K562 (cell line): ENCODE results near the gene ADAT1. TPM values are rescaled to one million over a fixed set of nuclear protein-coding genes. Genes with fewer than 3 reads are reported as not detected.

Experiments
- ARID1B ChIP-seq: fragments of 450-650 bp; IDR thresholded peaks from 2 replicates; pipeline ENCODE4 v1.6.1; 2016; ENCODE audit warnings: antibody characterized with exemption, mild to moderate bottlenecking, inconsistent platforms
- BRF1 ChIP-seq: IDR thresholded peaks from 3 replicates; pipeline ENCODE4 v1.6.1; 2011; ENCODE audit warnings: borderline replicate concordance, mild to moderate bottlenecking; ENCODE audit not compliant: insufficient read length; ENCODE audit errors: extremely low read depth
- CBFA2T3 ChIP-seq: fragments of 450-650 bp; IDR thresholded peaks from 2 replicates; pipeline ENCODE4 v1.6.1; 2017
- CC2D1A ChIP-seq: fragments of 450-650 bp; IDR thresholded peaks from 2 replicates; pipeline ENCODE4 v1.6.1; 2017; ENCODE audit warnings: mild to moderate bottlenecking
- DDX20 ChIP-seq: fragments of 450-650 bp; IDR thresholded peaks from 2 replicates; pipeline ENCODE4 v1.6.1; 2016; ENCODE audit warnings: missing genetic modification characterization, low read depth, mild to moderate bottlenecking, missing compliant biosample characterization, moderate library complexity
- EP400 ChIP-seq: fragments of 450-650 bp; IDR thresholded peaks from 2 replicates; pipeline ENCODE4 v1.6.1; 2017; ENCODE audit warnings: antibody characterized with exemption, mild to moderate bottlenecking, moderate library complexity
- HSF4 ChIP-seq: fragments of 250-450 bp; sonication (Bioruptor Pico); IDR thresholded peaks from 2 replicates; pipeline ENCODE4 v2.1.2; 2022; ENCODE audit warnings: mild to moderate bottlenecking, moderate library complexity, borderline replicate concordance
- JUND ChIP-seq, 2 experiments: IDR thresholded peaks; 2 replicates in 1 of 2; 3 replicates in 1 of 2; pipeline ENCODE4 v1.6.1; 2011; ENCODE audit warnings: borderline replicate concordance in 2 of 2, low read depth in 2 of 2, low read length in 2 of 2, improper control_type of control experiment in 1 of 2, missing biosample characterization in 1 of 2, missing genetic modification characterization in 1 of 2, missing genetic modification reagents in 1 of 2
- KDM5B ChIP-seq: fragments of 200-600 bp; sonication (generic); IDR thresholded peaks from 2 replicates; pipeline ENCODE4 v1.6.1; 2012; ENCODE audit warnings: low read depth, mild to moderate bottlenecking, moderate library complexity, low read length, control low read depth, inconsistent platforms; ENCODE audit not compliant: insufficient replicate concordance
- MCM3 ChIP-seq: fragments of 450-650 bp; IDR thresholded peaks from 2 replicates; pipeline ENCODE4 v1.6.1; 2016
- POLR3A ChIP-seq: IDR thresholded peaks from 2 replicates; pipeline ENCODE4 v1.6.1; 2011; ENCODE audit warnings: borderline replicate concordance, mild to moderate bottlenecking, moderate library complexity; ENCODE audit not compliant: insufficient read length, insufficient read depth; ENCODE audit errors: extremely low read depth
- RHOXF2B ChIP-seq: fragments of 250-450 bp; sonication (Bioruptor Pico); conservative IDR thresholded peaks from 2 replicates; pipeline ENCODE4 v1.5.1; 2021
- SMAD1 ChIP-seq: fragments of 150-350 bp; IDR thresholded peaks from 2 replicates; pipeline ENCODE4 v1.6.1; 2014; ENCODE audit warnings: low read length, low read depth; ENCODE audit not compliant: partially characterized antibody
- SP2 ChIP-seq: IDR thresholded peaks from 2 replicates; pipeline ENCODE4 v1.6.1; 2011; ENCODE audit warnings: mild to moderate bottlenecking, low read depth, low read length, moderate library complexity; ENCODE audit not compliant: poor library complexity, severe bottlenecking; ENCODE audit errors: extremely low read depth
- TAL1 ChIP-seq: fragments of 450-650 bp; IDR thresholded peaks from 2 replicates; pipeline ENCODE4 v1.6.1; 2016; ENCODE audit warnings: mild to moderate bottlenecking
- TSC22D4 ChIP-seq: fragments of 450-650 bp; IDR thresholded peaks from 2 replicates; pipeline ENCODE4 v1.6.1; 2016; ENCODE audit warnings: missing genetic modification characterization, missing biosample characterization, control low read depth
- YBX1 ChIP-seq: fragments of 450-650 bp; IDR thresholded peaks from 2 replicates; pipeline ENCODE4 v1.7.1; 2016; ENCODE audit warnings: mild to moderate bottlenecking
- ZBED1 ChIP-seq: IDR thresholded peaks from 2 replicates; pipeline ENCODE4 v1.6.1; 2014
- ZFP36 ChIP-seq: fragments of 150-350 bp; IDR thresholded peaks from 2 replicates; pipeline ENCODE4 v1.6.1; 2018; ENCODE audit warnings: low read length, low read depth; ENCODE audit not compliant: partially characterized antibody
- ZFPM2 ChIP-seq: fragments of 250-450 bp; sonication (Bioruptor Pico); IDR thresholded peaks from 2 replicates; pipeline ENCODE4 v1.5.1; 2022; ENCODE audit warnings: mild to moderate bottlenecking
- ZNF184 ChIP-seq: sonication (generic); formaldehyde crosslinking; IDR thresholded peaks from 2 replicates; pipeline ENCODE4 v1.5.0; 2020; ENCODE audit warnings: missing genetic modification reagents
- ZNF280A ChIP-seq: fragments of 450-650 bp; IDR thresholded peaks from 2 replicates; pipeline ENCODE4 v1.6.1; 2018; ENCODE audit warnings: mild to moderate bottlenecking, low read depth; ENCODE audit not compliant: partially characterized antibody
- ZNF584 ChIP-seq: fragments of 200-800 bp; sonication (Bioruptor generic); IDR thresholded peaks from 2 replicates; pipeline ENCODE4 v1.6.1; 2016; ENCODE audit warnings: low read depth, mild to moderate bottlenecking, missing genetic modification characterization, missing compliant biosample characterization
- ZNF764 ChIP-seq: fragments of 250-450 bp; sonication (Bioruptor Pico); IDR thresholded peaks from 2 replicates; pipeline ENCODE4 v1.4.0; 2020; ENCODE audit warnings: low read depth, mild to moderate bottlenecking, moderate library complexity
- polyA plus RNA-seq, 8 experiments: library from polyadenylated mRNA; depleted of rRNA in 4 of 8; stranded (reverse) in 5 of 8; unstranded in 3 of 8; fragments of >200 nt; fragmentation: Nextera tagmentation in 2 of 8; fragmentation: Illumina TruSeq in 1 of 8; extraction: Ambion mirVana in 2 of 8; extraction: Trizol in 1 of 8; gene quantifications; 2 replicates each; pipeline versions ENCODE4 v1.2.1 to v1.2.3, GENCODE V29; 2011 to 2014; ENCODE audit warnings: inconsistent platforms in 1 of 8, missing spikeins in 1 of 8
- total RNA-seq, 7 experiments: library from RNA; depleted of rRNA in 6 of 7; stranded (reverse); fragments of >200 nt in 6 of 7; fragmentation: Illumina TruSeq in 2 of 7; extraction: Trizol in 2 of 7; gene quantifications; 2 replicates each; pipeline versions ENCODE4 v1.2.1 to v1.2.3, GENCODE V29; 2011 to 2021; ENCODE audit warnings: low replicate concordance in 1 of 7
- TF ChIP-seq, protein P1 (sequence below): fragments of 450-650 bp; formaldehyde crosslinking; IDR thresholded peaks from 2 replicates; pipeline ENCODE4 v1.4.0; 2020; ENCODE audit warnings: mild to moderate bottlenecking, moderate library complexity
- TF ChIP-seq, protein P2 (sequence below), 2 experiments: fragments of 450-650 bp; conservative IDR thresholded peaks; 2 replicates each; pipeline ENCODE4 v1.6.1; 2017; ENCODE audit warnings: mild to moderate bottlenecking in 2 of 2, moderate library complexity in 2 of 2

ADAT1 gene
- total and polyA plus RNA-seq, 9 of the 15 experiments (the other 6 are each of a cell fraction or from before 2014, with no cell fraction given), result 16.0 to 36.7 (median 28.2) TPM

DNA sequence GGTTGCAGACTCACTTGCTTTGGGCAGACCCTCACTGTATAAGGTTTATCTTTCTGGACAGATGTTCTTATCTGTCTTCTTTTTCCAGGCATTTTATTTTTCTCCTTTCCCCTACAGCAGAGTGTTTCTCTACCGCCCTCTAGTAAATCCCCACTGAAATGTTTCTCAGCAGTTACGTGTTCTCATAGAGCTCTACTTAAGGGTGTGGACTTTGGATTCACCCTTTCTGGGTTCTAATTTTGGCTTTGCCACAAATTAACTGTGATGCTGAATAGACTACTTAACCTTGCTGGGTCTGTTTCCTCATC is 2.0 kb downstream of the ADAT1 start (continued):
- TF ChIP-seq KDM5B, result no peak
- TF ChIP-seq POLR3A, result no peak
- no peak for TF ChIP-seq ZNF584 (CRISPR knock-in tag)
- TF ChIP-seq, protein P1, sequence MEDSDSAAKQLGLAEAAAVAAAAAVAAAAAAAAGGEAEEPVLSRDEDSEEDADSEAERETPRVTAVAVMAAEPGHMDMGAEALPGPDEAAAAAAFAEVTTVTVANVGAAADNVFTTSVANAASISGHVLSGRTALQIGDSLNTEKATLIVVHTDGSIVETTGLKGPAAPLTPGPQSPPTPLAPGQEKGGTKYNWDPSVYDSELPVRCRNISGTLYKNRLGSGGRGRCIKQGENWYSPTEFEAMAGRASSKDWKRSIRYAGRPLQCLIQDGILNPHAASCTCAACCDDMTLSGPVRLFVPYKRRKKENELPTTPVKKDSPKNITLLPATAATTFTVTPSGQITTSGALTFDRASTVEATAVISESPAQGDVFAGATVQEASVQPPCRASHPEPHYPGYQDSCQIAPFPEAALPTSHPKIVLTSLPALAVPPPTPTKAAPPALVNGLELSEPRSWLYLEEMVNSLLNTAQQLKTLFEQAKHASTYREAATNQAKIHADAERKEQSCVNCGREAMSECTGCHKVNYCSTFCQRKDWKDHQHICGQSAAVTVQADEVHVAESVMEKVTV (CRISPR knock-in tag), result peak; percentile 81
- TF ChIP-seq TSC22D4, result no peak
- TF ChIP-seq ARID1B, result peak; percentile 97
- no peak for TF ChIP-seq ZNF184 (CRISPR knock-in tag)
- TF ChIP-seq, protein P2, sequence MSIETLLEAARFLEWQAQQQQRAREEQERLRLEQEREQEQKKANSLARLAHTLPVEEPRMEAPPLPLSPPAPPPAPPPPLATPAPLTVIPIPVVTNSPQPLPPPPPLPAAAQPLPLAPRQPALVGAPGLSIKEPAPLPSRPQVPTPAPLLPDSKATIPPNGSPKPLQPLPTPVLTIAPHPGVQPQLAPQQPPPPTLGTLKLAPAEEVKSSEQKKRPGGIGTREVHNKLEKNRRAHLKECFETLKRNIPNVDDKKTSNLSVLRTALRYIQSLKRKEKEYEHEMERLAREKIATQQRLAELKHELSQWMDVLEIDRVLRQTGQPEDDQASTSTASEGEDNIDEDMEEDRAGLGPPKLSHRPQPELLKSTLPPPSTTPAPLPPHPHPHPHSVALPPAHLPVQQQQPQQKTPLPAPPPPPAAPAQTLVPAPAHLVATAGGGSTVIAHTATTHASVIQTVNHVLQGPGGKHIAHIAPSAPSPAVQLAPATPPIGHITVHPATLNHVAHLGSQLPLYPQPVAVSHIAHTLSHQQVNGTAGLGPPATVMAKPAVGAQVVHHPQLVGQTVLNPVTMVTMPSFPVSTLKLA (conservative IDR thresholded peaks at IDR 0.05), result peak in 1 of 2 experiments; percentile 35; a peak in 2 of 4 replicates
- TF ChIP-seq EP400, result peak; percentile 68; the same call in 1 of the 2 replicates
- no peak for TF ChIP-seq HSF4 (CRISPR knock-in tag)
- no peak for TF ChIP-seq SP2
- no peak for TF ChIP-seq ZBED1
- TF ChIP-seq SMAD1, result no peak
- peak; percentile 81; the same call in 1 of the 2 replicates for TF ChIP-seq CC2D1A
- no peak for TF ChIP-seq RHOXF2B
- TF ChIP-seq ZFP36, result no peak
- TF ChIP-seq ZNF764 (CRISPR knock-in tag), result no peak
- TF ChIP-seq BRF1, result no peak
- TF ChIP-seq ZNF280A, result no peak
- TF ChIP-seq ZFPM2 (CRISPR knock-in tag), result no peak
- TF ChIP-seq CBFA2T3, result peak; percentile 95
- TF ChIP-seq DDX20, result no peak
- TF ChIP-seq MCM3, result no peak
- TF ChIP-seq TAL1, result peak; percentile 93
- no peak for TF ChIP-seq YBX1
- TF ChIP-seq JUND (IDR thresholded peaks at IDR 0.05; ENCODE audit: borderline replicate concordance, low read depth, low read length), result peak; percentile 54; the same call in 1 of the 2 replicates
- TF ChIP-seq JUND (tag; IDR thresholded peaks at IDR 0.05; ENCODE audit: borderline replicate concordance, low read depth, low read length), result peak; percentile 23; the same call in 1 of the 3 replicates
